Measurements from ENCODE around the gene ERBB4. TPM values are rescaled to one million over a fixed set of nuclear protein-coding genes. Genes with fewer than 3 reads are reported as not detected.

Gene ERBB4
- polyA plus RNA-seq, 1 of the 3 experiments (the other 2 are of a cell fraction), result 0.05 TPM

DNA sequence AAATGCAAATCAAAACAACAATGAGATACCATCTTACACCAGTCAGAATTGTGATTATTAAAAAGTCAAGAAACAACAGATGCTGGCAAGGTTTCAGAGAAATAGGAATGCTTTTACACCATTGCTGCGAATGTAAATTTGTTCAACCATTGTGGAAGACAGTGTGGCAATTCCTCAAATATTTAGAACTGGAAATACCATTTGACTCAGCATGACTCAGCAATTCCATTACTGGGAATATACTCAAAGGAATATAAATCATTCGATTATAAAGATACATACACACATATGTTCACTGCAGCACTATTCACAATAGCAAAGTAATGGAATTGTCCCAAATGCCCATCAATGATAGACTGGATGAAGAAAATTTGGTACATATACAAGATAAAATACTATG is 516.7 kb downstream of the ERBB4 start (continued):
- no peak for TF ChIP-seq USF2 (IDR thresholded peaks at IDR 0.05; ENCODE audit: borderline replicate concordance, low read depth, low read length)
- TF ChIP-seq JUND (IDR thresholded peaks at IDR 0.05), result peak; percentile 51
- no peak for TF ChIP-seq ELF1 (IDR thresholded peaks at IDR 0.05)
- no peak for TF ChIP-seq GABPA (IDR thresholded peaks at IDR 0.05; ENCODE audit: low read depth)
- TF ChIP-seq FOSL2 (IDR thresholded peaks at IDR 0.05; ENCODE audit: borderline replicate concordance, low read depth), result peak; percentile 55; the same call in 1 of the 2 replicates
- TF ChIP-seq, protein P1, sequence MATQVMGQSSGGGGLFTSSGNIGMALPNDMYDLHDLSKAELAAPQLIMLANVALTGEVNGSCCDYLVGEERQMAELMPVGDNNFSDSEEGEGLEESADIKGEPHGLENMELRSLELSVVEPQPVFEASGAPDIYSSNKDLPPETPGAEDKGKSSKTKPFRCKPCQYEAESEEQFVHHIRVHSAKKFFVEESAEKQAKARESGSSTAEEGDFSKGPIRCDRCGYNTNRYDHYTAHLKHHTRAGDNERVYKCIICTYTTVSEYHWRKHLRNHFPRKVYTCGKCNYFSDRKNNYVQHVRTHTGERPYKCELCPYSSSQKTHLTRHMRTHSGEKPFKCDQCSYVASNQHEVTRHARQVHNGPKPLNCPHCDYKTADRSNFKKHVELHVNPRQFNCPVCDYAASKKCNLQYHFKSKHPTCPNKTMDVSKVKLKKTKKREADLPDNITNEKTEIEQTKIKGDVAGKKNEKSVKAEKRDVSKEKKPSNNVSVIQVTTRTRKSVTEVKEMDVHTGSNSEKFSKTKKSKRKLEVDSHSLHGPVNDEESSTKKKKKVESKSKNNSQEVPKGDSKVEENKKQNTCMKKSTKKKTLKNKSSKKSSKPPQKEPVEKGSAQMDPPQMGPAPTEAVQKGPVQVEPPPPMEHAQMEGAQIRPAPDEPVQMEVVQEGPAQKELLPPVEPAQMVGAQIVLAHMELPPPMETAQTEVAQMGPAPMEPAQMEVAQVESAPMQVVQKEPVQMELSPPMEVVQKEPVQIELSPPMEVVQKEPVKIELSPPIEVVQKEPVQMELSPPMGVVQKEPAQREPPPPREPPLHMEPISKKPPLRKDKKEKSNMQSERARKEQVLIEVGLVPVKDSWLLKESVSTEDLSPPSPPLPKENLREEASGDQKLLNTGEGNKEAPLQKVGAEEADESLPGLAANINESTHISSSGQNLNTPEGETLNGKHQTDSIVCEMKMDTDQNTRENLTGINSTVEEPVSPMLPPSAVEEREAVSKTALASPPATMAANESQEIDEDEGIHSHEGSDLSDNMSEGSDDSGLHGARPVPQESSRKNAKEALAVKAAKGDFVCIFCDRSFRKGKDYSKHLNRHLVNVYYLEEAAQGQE (IDR thresholded peaks at IDR 0.05; ENCODE audit: low read depth, low read length), result no peak
- no peak for TF ChIP-seq POLR2AphosphoS5 (IDR thresholded peaks at IDR 0.05; ENCODE audit: low read depth, low read length)
- no peak for TF ChIP-seq NRF1 (IDR thresholded peaks at IDR 0.05; ENCODE audit: low read depth, low read length)
- peak; percentile 42; the same call in 1 of the 2 replicates for TF ChIP-seq TEAD4 (IDR thresholded peaks at IDR 0.05; ENCODE audit: borderline replicate concordance, insufficient read depth)
- no peak for TF ChIP-seq MEF2A (IDR thresholded peaks at IDR 0.05; ENCODE audit: borderline replicate concordance, low read depth)

DNA sequence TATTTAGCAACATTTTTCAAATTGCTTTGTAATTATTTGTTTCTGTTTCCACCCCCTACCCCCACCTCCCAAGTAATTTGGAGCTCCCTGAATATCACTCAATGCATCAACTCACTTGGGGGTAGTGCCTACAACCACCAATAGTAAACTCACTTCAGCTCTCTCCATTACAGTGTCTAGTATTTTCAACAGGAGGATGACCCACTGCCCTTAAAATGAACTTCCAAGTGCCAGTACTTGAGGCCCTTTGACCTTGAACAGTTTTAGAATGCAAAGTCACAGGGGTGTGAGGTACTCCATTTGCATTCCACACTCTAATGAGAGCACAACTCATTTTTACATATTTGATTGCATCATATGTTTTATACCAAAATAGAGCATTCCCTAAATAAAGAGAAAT is 523.0 kb downstream of the ERBB4 start:
- Histone ChIP-seq H3K27me3 (ENCODE audit: insufficient read depth) (no peaks in the 10 kb centered on the region), H3K27ac (ENCODE audit: low read depth in 2 of 2, low read length in 1 of 2) (no peak overlapping the region), H3K4me1 (ENCODE audit: control insufficient read depth in 1 of 2, insufficient read depth in 2 of 2, low read depth in 1 of 2, low read length in 1 of 2) (no peaks in the 10 kb centered on the region; a peak in 1 of 4 replicates), H3K9ac (no peak overlapping the region), H3K79me2 (ENCODE audit: insufficient read depth) (no peaks in the 10 kb centered on the region), H4K20me1 (ENCODE audit: insufficient read depth) (no peaks in the 10 kb centered on the region), H3F3A (replicated peaks; ENCODE audit: insufficient read depth) (peaks cover 11% of the 10 kb centered on the region), H3K9me3 (no peaks in the 10 kb centered on the region), H3K4me2 (no peak overlapping the region), H3K4me3 (ENCODE audit: low read depth in 2 of 2, low read length in 1 of 2) (no peak overlapping the region), H3K9me2 (no peaks in the 10 kb centered on the region), H2AFZ (ENCODE audit: low read depth) (no peak overlapping the region), H3K36me3 (replicated peaks in 1 of 2; ENCODE audit: control insufficient read depth in 1 of 2, insufficient read depth in 2 of 2, low read length in 1 of 2) (no peaks in the 10 kb centered on the region)
- ChIA-PET CTCF (interaction anchor here (0.7 to 2.8 kb wide), 2 partner anchors 10 to 356 kb away, joined by 3 to 17 read pairs; no protein-coding TSS in a partner anchor), POLR2A (no interaction called here)
- no peak for TF ChIP-seq YY1 (IDR thresholded peaks at IDR 0.05; ENCODE audit: low read depth)
- TF ChIP-seq FOSL2 (IDR thresholded peaks at IDR 0.05; ENCODE audit: borderline replicate concordance, low read depth), result no peak
- no peak for TF ChIP-seq FOXM1 (IDR thresholded peaks at IDR 0.05; ENCODE audit: low read depth)
- no peak for TF ChIP-seq PBX3 (IDR thresholded peaks at IDR 0.05)
- TF ChIP-seq FOXJ3 (CRISPR knock-in tag; IDR thresholded peaks at IDR 0.05), result no peak
- TF ChIP-seq, protein P2, sequence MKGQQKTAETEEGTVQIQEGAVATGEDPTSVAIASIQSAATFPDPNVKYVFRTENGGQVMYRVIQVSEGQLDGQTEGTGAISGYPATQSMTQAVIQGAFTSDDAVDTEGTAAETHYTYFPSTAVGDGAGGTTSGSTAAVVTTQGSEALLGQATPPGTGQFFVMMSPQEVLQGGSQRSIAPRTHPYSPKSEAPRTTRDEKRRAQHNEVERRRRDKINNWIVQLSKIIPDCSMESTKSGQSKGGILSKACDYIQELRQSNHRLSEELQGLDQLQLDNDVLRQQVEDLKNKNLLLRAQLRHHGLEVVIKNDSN (IDR thresholded peaks at IDR 0.05; ENCODE audit: borderline replicate concordance, low read depth), result no peak
- TF ChIP-seq RXRA (IDR thresholded peaks at IDR 0.05; ENCODE audit: borderline replicate concordance, low read depth), result no peak
- TF ChIP-seq SIN3A (IDR thresholded peaks at IDR 0.05; ENCODE audit: borderline replicate concordance, low read depth, low read length), result no peak
- TF ChIP-seq TCF12 (IDR thresholded peaks at IDR 0.05), result no peak
- DNase-seq, result no peak

All from SK-N-SH (cell line).